LNCaP clone FGC (cell line): ENCODE results near the gene TSSK6.

Experiments
- DNase-seq: peaks from one replicate; pipeline ENCODE4 v3.0.0-alpha.2; 2011; ENCODE audit warnings: low read depth
- H3K4me3 ChIP-seq: 2 replicates; pipeline ENCODE4 v1.5.1; 2011; ENCODE audit warnings: mild to moderate bottlenecking, low read depth, low read length, control low read depth
- CTCF ChIP-seq: IDR thresholded peaks from 2 replicates; pipeline ENCODE4 v1.5.1; 2012; ENCODE audit warnings: mild to moderate bottlenecking; ENCODE audit not compliant: control insufficient read depth, insufficient read depth; ENCODE audit errors: extremely low read depth

TSSK6 gene

GRCh38 chr19:19540715-19541515, 25.6 kb upstream of the TSSK6 start:
- TF ChIP-seq CTCF = no peak
- H3K4me3 ChIP-seq = no peak overlapping the region
- DNase-seq = no peak

GRCh38 chr19:19540064-19540714, 24.8 kb upstream of the TSSK6 start:
- no peak for DNase-seq
- no peak for TF ChIP-seq CTCF
- no peak overlapping the region for H3K4me3 ChIP-seq

GRCh38 chr19:19539698-19540063, 24.3 kb upstream of the TSSK6 start:
- no peak for DNase-seq
- TF ChIP-seq CTCF = no peak
- H3K4me3 ChIP-seq = no peak overlapping the region

- no peak for TF ChIP-seq CTCF
Measured at GRCh38 chr19:19538785-19539166, 23.4 kb upstream of the TSSK6 start.

GRCh38 chr19:19538061-19538784, 22.9 kb upstream of the TSSK6 start, which contains the start of gene CILP2:
Gene CILP2 (plus strand): TSS chr19:19538265. CDS start chr19:19538350, 85 bp downstream.
- H3K4me3 ChIP-seq = no peak within 1 kb of the TSS
- no peak for DNase-seq

More at GRCh38 chr19:19538785-19539166, 23.4 kb upstream of the TSSK6 start:
- DNase-seq = no peak
- no peak overlapping the region for H3K4me3 ChIP-seq

More at GRCh38 chr19:19538061-19538784, 22.9 kb upstream of the TSSK6 start, which contains the start of gene CILP2:
- TF ChIP-seq CTCF = no peak
